ENCODE measurements around the gene ARSB.

The ARSB gene

GRCh38 chr5:78760366-78760765, 224.7 kb downstream of the ARSB start:
- DNase-seq (ENCODE audit: insufficient read length, low spot score) (no peak), FAIRE-seq (peak; percentile 26)

GRCh38 chr5:78758169-78758839, 226.8 kb downstream of the ARSB start:
- DNase-seq (ENCODE audit: insufficient read length, low spot score) (peak; percentile 41), FAIRE-seq (peak; percentile 99)

DNA sequence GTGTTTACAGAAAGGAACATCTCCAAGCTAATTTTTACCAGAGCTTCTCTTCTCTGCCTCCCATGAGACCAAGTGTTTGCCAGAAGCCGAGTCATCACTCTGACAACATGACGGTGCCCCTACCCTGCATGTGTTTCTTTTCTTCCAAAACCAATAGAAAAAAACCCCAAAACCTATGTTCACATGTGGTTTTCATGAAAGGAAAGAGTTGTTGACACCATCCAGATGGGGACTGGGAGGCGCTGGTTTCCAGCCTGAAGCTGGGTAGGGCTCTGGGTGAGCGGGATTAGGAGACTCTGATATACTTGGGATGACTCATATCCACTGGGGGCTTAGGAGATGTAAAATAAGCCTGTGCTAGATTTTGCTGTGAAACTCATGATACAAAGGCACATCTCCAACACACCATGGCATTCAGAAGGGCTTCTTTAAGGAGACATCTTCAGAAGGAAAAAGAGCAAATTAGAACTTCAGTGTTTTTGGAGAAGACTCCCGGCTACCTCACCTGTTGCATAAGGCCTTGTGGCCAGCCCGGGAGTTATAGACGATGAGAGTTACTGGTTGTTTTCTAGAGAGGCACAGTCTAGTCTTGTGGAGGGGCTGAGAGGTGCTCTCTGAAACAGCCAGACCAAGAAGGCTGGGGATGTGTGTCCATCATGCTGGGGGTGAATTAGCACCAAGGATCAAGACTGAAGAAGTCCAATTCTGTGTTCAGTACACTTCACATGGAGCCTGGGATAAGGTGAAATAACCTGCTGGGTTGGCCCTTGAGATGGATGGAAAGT, 227.6 kb downstream of the ARSB start:
- DNase-seq (ENCODE audit: insufficient read length, low spot score) (no peak), FAIRE-seq (peak; percentile 96)

DNA sequence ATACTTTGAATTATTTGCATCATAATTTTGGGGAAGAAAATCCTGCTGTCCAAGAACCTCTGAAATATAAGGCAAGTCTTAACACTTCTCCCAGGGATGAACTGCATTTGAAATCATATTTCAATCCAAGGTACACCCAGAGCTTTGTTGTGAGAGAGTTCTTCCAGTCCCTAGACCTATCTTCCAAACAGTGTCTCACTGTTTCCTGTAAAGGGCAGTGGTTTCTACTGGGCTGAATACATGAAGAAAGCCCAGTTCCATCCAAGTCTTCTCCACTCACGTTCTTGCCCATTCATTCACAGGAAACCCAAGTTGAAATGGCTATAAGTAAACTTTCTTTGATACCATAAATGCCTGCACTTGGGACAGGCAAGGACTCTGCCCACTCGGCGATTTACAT, 228.3 kb downstream of the ARSB start:
- peak; percentile 18 for FAIRE-seq

GRCh38 chr5:78755822-78756429, 229.2 kb downstream of the ARSB start:
- FAIRE-seq (no peak), DNase-seq (ENCODE audit: insufficient read length, low spot score) (no peak)

More for the DNA sequence above, 228.3 kb downstream of the ARSB start:
- no peak for DNase-seq (ENCODE audit: insufficient read length, low spot score)

- peak; percentile 57 for FAIRE-seq
- DNase-seq (ENCODE audit: insufficient read length, low spot score) = no peak
Measured at GRCh38 chr5:78754655-78755054, 230.5 kb downstream of the ARSB start.

DNA sequence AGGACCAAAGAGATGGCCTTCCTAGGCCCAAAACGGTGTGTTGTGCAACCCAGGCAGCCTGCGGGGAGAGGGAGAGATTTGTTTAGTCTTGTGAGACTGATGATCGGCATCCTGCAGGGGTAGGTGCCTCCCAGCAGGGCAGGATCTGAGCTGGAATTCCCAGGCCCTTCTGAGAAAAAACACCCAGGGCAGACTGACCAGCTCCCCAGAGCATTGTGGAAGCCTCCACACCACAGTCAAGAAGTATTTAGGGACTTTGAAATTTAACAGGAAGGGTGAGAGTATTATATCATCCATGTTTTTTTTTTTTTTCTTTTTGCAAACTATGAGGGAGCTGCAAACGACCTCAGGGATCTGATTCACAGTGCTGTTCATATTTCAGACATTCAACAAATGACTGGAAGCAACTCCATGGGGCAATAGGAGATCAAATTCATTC, 232.0 kb downstream of the ARSB start:
- no peak for FAIRE-seq
- no peak for DNase-seq (ENCODE audit: insufficient read length, low spot score)

DNA sequence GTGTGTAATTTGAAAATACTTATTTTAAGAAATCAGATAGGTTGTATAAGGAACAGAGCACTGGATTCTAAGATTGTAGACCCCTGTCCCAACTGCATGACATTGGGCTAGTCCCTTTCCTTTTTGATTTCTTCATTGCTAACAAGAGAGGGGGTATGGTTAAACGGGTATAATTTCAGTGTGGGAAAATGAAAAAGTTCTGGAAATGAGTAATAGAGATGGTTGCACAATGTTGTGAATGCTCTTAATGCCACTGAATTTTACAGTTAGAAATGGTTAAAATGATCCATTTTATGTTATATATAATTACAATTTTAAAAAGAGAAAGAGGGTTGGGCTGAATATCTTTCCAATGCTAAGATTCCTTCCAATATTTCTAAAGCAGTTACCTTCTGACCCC, 233.2 kb downstream of the ARSB start:
- FAIRE-seq (no peak), DNase-seq (ENCODE audit: insufficient read length, low spot score) (no peak)

GRCh38 chr5:78750281-78750680, 234.8 kb downstream of the ARSB start:
- DNase-seq (ENCODE audit: insufficient read length, low spot score) (no peak), FAIRE-seq (no peak)

DNA sequence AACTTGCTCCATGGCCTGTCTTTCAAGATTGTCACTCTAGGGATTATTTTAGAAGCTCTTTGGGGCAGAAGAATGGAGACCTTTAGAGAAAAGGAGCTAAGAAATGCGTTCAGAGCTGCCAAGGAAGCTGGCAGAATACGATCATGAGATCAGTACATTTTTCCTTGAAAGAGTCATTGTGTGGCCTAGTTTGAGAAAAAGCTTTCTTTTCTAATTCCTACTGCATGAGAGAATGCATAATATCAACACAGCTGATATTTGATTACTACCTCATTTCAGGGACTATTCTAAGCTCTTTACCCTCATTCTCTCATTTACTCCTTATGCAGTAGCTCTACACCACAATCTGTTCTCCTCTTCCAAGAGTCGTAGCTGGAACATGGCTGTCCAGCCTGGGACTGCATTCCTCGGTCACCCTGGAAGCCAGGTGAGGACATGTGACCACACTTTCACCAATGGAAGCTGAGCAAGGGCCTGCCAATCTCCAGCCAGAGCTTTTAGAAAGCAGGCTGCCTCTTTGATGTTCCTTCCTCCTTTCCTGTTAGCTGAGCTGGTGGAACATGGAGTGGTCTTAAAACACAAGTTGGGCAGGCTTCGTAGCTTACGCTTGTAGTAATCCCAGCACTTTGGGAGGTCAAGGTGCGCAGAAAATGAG, 237.3 kb downstream of the ARSB start:
- no peak for FAIRE-seq
- DNase-seq (ENCODE audit: insufficient read length, low spot score) = no peak

DNA sequence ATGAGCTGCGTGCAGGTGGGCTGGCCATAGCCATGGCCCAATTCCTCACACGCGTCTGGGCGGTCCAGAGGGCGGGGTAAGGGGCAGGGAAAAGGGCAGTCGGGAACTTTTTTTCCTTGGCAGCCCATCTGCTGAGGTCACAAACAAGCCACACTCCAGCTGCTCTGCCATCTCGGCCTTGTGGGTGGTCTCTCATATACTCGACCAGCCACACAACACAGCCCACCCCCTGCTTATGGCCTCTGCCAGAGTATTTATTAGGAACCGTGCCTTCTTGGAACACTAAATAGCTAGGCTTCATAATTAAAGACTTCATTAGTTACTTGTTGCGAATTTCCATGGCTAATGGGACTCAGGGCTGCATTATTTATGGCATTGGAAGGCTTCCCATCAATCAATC, 238.1 kb downstream of the ARSB start:
- no peak for FAIRE-seq
- DNase-seq (ENCODE audit: insufficient read length, low spot score) = no peak

GRCh38 chr5:78746021-78746770, 238.9 kb downstream of the ARSB start:
- no peak for DNase-seq (ENCODE audit: insufficient read length, low spot score)
- FAIRE-seq = no peak

GRCh38 chr5:78744951-78745534, 240.1 kb downstream of the ARSB start:
- FAIRE-seq = no peak
- DNase-seq (ENCODE audit: insufficient read length, low spot score) = no peak

DNA sequence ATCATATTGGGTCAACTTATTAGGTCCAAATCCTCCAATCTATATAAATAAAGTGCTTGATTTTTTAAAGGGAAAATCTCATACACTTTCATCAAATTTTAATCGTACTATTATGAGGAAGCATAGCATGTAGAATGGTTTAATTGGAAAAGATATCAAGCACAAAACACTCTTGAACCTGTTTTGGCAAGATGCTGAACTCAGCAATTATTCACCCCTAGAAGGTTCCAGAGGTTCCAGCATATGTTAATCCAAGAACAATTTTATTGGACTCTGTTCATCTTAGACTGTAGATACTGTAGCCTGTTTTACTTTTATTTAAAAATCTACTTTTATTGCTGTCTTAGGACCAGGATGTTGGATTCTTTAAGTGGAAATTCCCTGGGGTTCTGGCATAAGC, 244.1 kb downstream of the ARSB start:
- no peak for FAIRE-seq
- DNase-seq (ENCODE audit: insufficient read length, low spot score) = no peak

- DNase-seq (ENCODE audit: insufficient read length, low spot score) (no peak), FAIRE-seq (no peak)
Measured at GRCh38 chr5:78738693-78739300, 246.3 kb downstream of the ARSB start.

- DNase-seq (ENCODE audit: insufficient read length, low spot score) (no peak), FAIRE-seq (no peak)
Measured at GRCh38 chr5:78738104-78738503, 247.0 kb downstream of the ARSB start.

DNA sequence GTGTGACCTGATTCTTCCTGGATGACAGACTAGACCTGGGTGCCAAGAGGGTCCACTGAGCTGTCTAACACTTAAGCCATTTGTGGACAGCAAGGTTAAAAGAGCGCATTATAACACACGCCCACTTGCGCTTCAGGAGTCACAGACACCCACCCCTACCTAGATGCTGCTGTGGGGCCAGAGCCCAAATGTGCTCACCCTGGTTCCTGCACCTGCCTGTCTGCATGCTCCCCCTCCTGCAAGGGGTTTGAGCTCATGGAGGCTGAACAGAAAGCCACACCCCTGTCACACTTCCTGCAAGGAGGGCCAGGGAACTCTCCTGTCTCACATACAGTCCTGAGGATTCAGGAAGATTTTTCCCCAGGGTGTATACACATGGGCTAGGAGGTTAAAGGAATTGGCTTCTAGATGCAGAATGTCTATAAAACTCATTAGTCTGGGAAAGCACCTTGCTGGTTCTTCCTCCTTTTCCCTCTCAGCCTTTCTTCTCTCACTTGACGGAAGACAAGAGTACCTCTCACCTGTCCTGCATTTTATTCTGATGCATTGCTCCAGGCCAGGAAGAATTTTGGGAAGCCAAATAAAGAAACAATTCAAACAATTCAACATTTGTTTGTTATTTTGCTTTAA, 249.2 kb downstream of the ARSB start:
- no peak for DNase-seq (ENCODE audit: insufficient read length, low spot score)

DNA sequence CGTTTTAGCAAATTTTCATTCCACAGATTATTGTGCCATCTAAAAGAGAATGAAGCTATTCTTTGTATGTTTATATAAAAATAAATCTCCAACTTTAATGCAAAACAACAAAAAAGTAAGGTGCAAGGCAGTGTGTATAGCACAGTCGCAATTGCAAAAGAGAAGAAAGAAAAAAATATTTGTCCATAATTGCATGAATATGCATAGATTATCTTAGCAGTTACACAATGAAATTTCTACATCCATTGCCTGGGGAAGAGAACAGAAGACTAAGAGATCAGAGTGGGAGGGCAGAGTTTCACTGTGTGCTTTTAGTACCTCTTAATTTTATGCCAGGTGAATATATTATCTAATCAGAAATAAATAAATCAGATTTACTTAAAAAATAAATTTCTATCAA, 250.2 kb downstream of the ARSB start:
- no peak for DNase-seq (ENCODE audit: insufficient read length, low spot score)
- FAIRE-seq = no peak

More for the DNA sequence above, 249.2 kb downstream of the ARSB start:
- FAIRE-seq = peak; percentile 85

DNA sequence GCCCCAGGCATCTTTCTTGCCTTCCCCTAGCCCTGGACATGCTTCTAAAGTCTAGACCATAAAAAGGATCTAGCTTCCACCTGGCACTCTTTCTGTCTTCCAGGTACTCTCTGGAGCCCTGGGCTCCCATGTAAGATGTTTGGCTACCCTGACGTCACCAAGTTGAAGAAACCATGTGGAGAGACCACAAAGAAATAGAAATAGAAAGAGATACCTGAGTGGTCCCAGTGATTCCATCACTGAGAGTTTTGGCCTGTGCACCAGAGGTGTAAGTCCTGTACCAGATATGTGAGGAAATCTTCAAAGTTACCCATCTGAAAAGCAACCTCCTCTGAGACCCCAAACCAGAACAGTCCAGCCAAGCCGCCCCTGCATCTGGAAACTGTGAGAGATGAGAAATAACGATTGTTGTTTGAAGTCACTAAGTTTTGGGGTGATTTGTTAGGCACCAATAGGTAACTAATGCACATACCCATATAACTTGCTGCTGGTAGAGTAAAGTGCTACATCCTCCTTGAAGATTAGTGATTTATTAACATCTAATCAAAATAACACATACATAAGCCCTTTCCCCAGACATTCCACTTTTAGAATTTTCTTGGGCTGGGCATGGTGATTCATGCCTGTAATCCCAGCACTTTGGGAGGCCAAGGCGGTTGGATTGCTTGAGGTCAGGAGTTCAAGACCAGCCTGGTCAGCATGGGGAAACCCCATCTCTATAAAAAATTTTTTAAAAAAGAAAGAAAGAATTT, 250.8 kb downstream of the ARSB start:
- no peak for DNase-seq (ENCODE audit: insufficient read length, low spot score)
- peak; percentile 94 for FAIRE-seq
